IgD-negative memory B cell (primary cell): ENCODE data around the gene SHROOM2. TPM values are rescaled to one million over a fixed set of nuclear protein-coding genes. Genes with fewer than 3 reads are reported as not detected.
A peak's percentile ranks its signal among the peaks of the same experiment; 100 is the strongest.
"Not testable (repeated sequence)": the region's sequence is repeated elsewhere in the genome, so short reads cannot be mapped to it uniquely, and the experiment has no call there.

Experiments
- H3K27ac Mint-ChIP-seq, 3 donors: one replicate each; pipeline ENCODE4 v1.8.0; 2020 to 2022; ENCODE audit warnings: mild to moderate bottlenecking in 3 of 3, mixed read lengths in 3 of 3, moderate library complexity in 1 of 3
- H3K27me3 Mint-ChIP-seq: one replicate; pipeline ENCODE4 v1.8.0; 2021; ENCODE audit warnings: mixed read lengths
- H3K36me3 Mint-ChIP-seq: one replicate; pipeline ENCODE4 v1.8.0; 2020; ENCODE audit warnings: mild to moderate bottlenecking, mixed read lengths
- H3K4me1 Mint-ChIP-seq, 3 donors: one replicate each; pipeline ENCODE4 v1.8.0; 2020 to 2022; ENCODE audit warnings: mixed read lengths in 3 of 3, mild to moderate bottlenecking in 1 of 3
- H3K4me3 Mint-ChIP-seq, 4 donors: one replicate each; pipeline ENCODE4 v1.8.0; 2020 to 2022; ENCODE audit warnings: mild to moderate bottlenecking in 4 of 4, mixed read lengths in 4 of 4, moderate library complexity in 3 of 4
- H3K9me3 Mint-ChIP-seq, 3 donors: one replicate each; pipeline ENCODE4 v1.8.0; 2020 to 2021; ENCODE audit warnings: mixed read lengths in 3 of 3, mild to moderate bottlenecking in 1 of 3
- polyA plus RNA-seq: library from polyadenylated mRNA; unstranded; fragments of 300-500 nt; fragmentation: Illumina TruSeq; gene quantifications from one replicate; pipeline ENCODE4 v1.2.3, GENCODE V29; 2021

Gene SHROOM2
- polyA plus RNA-seq, 1 donor from 2014 or later: not detected

- Mint-ChIP-seq H3K4me3 (peak overlapping the region in 1 of 4 donors; percentile 45), H3K27me3 (no peaks in the 10 kb centered on the region), H3K4me1 (no peaks in the 10 kb centered on the region), H3K9me3 (peaks cover 9 to 10% (median 9%) of the 10 kb centered on the region in 3 donors), H3K36me3 (no peaks in the 10 kb centered on the region), H3K27ac (no peak overlapping the region)
Observed at GRCh38 chrX:9802737-9803136, 16.5 kb downstream of the SHROOM2 start.

DNA sequence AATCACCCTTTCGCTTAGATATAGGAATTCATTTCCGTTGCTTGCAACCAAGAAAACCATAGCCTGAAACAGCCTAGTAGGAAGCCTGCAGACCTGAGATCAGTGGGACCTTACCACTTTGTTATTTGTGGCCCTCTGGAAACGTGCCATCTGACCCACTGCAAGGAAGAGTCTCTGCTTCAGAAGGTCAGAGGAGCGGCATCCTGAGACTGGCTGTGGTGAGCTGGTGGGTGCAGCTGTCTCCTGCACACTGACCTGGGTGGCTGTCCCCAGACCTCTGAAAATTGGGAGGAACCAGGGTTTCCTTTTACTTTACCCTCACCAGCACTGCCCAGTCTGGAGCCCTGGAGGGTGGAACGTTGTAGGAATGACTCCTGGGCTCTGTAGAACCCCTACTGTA lies 18.2 kb downstream of the SHROOM2 start:
- Mint-ChIP-seq H3K36me3 (no peaks in the 10 kb centered on the region), H3K9me3 (peaks cover 8 to 10% (median 9%) of the 10 kb centered on the region in 3 donors), H3K4me1 (no peaks in the 10 kb centered on the region), H3K27me3 (no peaks in the 10 kb centered on the region), H3K4me3 (no peak overlapping the region), H3K27ac (no peak overlapping the region)

DNA sequence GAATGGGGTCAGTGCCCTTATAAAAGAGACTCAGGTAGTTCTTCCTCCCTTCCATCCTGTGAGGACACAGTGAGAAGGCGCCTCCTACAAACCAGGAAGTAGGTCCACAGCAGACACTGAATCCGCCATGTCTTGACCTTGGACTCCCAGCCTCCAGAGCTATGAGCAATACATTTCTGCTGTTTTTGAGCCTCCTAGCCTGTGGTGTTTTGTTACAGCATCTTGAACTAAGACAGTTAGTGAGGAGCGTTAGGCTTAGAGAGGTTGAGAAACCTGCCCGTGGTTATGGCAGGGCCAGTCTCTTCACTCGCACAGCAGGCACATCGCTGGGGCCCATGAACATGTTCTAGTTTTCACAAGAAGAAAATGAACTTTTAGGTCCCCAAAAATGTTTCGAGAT lies 19.7 kb downstream of the SHROOM2 start:
- peaks cover under 1 to 2% (median under 1%) of the 10 kb centered on the region in 3 donors for H3K9me3 Mint-ChIP-seq
- no peak overlapping the region for H3K4me3 Mint-ChIP-seq
- H3K27ac Mint-ChIP-seq: no peak overlapping the region
- no peaks in the 10 kb centered on the region for H3K36me3 Mint-ChIP-seq
- H3K27me3 Mint-ChIP-seq: no peaks in the 10 kb centered on the region
- no peaks in the 10 kb centered on the region for H3K4me1 Mint-ChIP-seq

GRCh38 chrX:9807355-9808182 lies 21.3 kb downstream of the SHROOM2 start:
- H3K9me3 Mint-ChIP-seq: peaks cover 0 to 2% (median 0%) of the 10 kb centered on the region in 3 donors
- no peak overlapping the region for H3K4me3 Mint-ChIP-seq
- no peaks in the 10 kb centered on the region for H3K36me3 Mint-ChIP-seq
- H3K4me1 Mint-ChIP-seq: no peaks in the 10 kb centered on the region
- peaks cover 2% of the 10 kb centered on the region for H3K27me3 Mint-ChIP-seq
- H3K27ac Mint-ChIP-seq: no peak overlapping the region

GRCh38 chrX:9809876-9810275 lies 23.6 kb downstream of the SHROOM2 start:
- H3K9me3 Mint-ChIP-seq, H3K4me1 Mint-ChIP-seq, H3K4me3 Mint-ChIP-seq, H3K27ac Mint-ChIP-seq, H3K36me3 Mint-ChIP-seq, H3K27me3 Mint-ChIP-seq: not testable (repeated sequence)

- not testable (repeated sequence) for H3K36me3 Mint-ChIP-seq, H3K9me3 Mint-ChIP-seq, H3K4me3 Mint-ChIP-seq, H3K27ac Mint-ChIP-seq, H3K4me1 Mint-ChIP-seq, H3K27me3 Mint-ChIP-seq
Observed at GRCh38 chrX:9811086-9811485, 24.9 kb downstream of the SHROOM2 start.

GRCh38 chrX:9816084-9816700 lies 30.0 kb downstream of the SHROOM2 start:
- H3K4me3 Mint-ChIP-seq: no peak overlapping the region
- H3K27ac Mint-ChIP-seq: no peak overlapping the region
- peaks cover 10% of the 10 kb centered on the region for H3K27me3 Mint-ChIP-seq
- H3K9me3 Mint-ChIP-seq: peaks cover 0 to 2% (median 2%) of the 10 kb centered on the region in 3 donors
- H3K36me3 Mint-ChIP-seq: no peaks in the 10 kb centered on the region
- no peaks in the 10 kb centered on the region for H3K4me1 Mint-ChIP-seq

DNA sequence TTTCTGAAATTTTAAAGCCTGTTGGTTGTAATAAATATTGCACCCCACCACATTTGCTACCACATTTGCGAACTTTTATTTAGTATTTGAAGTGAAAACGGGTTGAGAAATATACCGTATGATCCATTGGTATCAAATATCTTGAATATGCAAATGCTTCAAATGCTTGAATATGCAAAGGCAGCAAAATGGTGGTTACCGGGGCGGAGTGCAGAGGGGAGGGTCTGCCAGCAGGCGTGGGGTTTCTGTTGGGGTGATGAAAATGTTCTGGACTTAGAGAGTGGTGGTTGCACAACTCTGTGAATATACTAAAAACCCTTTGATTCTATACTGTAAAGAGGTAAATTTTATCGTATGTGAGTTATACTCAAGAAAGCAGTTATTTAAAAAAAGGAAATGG lies 35.3 kb downstream of the SHROOM2 start:
- H3K27me3 Mint-ChIP-seq: peaks cover 9% of the 10 kb centered on the region
- H3K27ac Mint-ChIP-seq: no peak overlapping the region
- H3K36me3 Mint-ChIP-seq: peaks cover 3% of the 10 kb centered on the region
- no peak overlapping the region for H3K4me3 Mint-ChIP-seq
- peaks cover 0 to 2% (median 2%) of the 10 kb centered on the region in 3 donors for H3K9me3 Mint-ChIP-seq
- H3K4me1 Mint-ChIP-seq: no peaks in the 10 kb centered on the region

DNA sequence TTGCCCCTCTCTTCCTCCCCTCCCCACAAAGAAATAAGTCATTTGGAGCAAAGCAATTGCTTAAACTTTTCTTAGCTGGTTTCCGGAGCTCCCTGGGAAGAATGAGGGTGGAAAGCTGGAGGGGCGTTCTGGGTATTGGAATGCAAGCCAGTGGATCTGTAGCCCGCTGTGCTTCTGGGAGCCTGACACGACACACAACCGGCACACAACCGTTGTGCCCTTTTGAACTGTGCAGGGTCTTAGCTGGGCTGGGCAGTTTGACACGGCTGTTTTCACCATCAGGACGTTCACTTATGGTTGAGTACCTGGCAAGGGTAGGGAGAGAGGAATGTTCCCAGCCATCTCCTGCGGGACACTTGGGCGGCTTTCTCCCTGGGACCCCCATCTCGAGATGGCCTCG lies 38.3 kb downstream of the SHROOM2 start:
- H3K27ac Mint-ChIP-seq: no peak overlapping the region

DNA sequence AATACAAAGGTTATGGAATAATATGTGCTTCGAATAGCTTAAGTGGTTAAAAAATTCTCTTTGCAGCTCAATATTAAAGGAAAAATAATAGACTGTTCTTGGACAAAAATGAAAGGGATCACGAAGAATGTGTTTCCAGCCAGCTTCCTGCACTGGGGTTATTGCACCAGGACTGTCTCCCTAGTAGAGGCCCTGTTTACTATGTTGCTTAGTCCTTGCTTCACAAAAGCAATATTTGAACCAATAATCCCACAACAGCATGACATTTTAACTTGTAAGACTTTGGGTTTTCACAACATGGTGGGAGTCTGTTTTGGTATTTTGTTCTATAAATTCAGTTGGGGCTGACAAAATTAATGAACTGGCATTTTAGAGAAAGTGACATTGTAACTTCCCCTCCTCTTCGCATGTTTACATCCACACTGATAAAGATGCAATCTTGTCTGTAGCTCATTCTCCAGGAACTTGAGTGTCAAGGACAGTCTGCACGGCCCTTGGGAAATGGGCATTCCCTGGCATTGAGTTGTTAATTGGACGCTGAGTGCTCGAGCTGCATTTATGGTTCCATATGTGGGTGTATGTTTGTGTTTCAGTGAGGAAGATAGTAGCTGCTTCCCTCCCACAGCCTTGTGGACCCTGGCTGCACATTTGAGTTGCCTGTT lies 39.0 kb downstream of the SHROOM2 start:
- Mint-ChIP-seq H3K4me3 (no peak overlapping the region), H3K36me3 (peaks cover 3% of the 10 kb centered on the region), H3K27ac (peak overlapping the region in 1 of 3 donors; percentile 23), H3K27me3 (peaks cover 6% of the 10 kb centered on the region), H3K4me1 (peaks cover 0 to 3% (median 0%) of the 10 kb centered on the region in 3 donors), H3K9me3 (peaks cover 0 to 6% (median 0%) of the 10 kb centered on the region in 3 donors)

More for the DNA sequence above, 38.3 kb downstream of the SHROOM2 start:
- H3K4me1 Mint-ChIP-seq: no peaks in the 10 kb centered on the region
- H3K27me3 Mint-ChIP-seq: peaks cover 6% of the 10 kb centered on the region
- no peak overlapping the region for H3K4me3 Mint-ChIP-seq
- H3K9me3 Mint-ChIP-seq: peaks cover 0 to 6% (median 0%) of the 10 kb centered on the region in 3 donors
- peaks cover 3% of the 10 kb centered on the region for H3K36me3 Mint-ChIP-seq

GRCh38 chrX:9825966-9826365 lies 39.7 kb downstream of the SHROOM2 start:
- no peak overlapping the region for H3K27ac Mint-ChIP-seq
- H3K4me1 Mint-ChIP-seq: peaks cover 0 to 3% (median 2%) of the 10 kb centered on the region in 3 donors
- H3K9me3 Mint-ChIP-seq: peaks cover 0 to 8% (median 0%) of the 10 kb centered on the region in 3 donors
- peaks cover 3% of the 10 kb centered on the region for H3K36me3 Mint-ChIP-seq
- H3K27me3 Mint-ChIP-seq: peaks cover 8% of the 10 kb centered on the region
- H3K4me3 Mint-ChIP-seq: no peak overlapping the region

GRCh38 chrX:9829308-9830267 lies 43.4 kb downstream of the SHROOM2 start:
- Mint-ChIP-seq H3K9me3 (peaks cover 0 to 16% (median 2%) of the 10 kb centered on the region in 3 donors), H3K36me3 (peaks cover 3% of the 10 kb centered on the region), H3K4me1 (peaks cover 6 to 12% (median 12%) of the 10 kb centered on the region in 3 donors), H3K4me3 (no peak overlapping the region), H3K27ac (no peak overlapping the region), H3K27me3 (peaks cover 10% of the 10 kb centered on the region)

DNA sequence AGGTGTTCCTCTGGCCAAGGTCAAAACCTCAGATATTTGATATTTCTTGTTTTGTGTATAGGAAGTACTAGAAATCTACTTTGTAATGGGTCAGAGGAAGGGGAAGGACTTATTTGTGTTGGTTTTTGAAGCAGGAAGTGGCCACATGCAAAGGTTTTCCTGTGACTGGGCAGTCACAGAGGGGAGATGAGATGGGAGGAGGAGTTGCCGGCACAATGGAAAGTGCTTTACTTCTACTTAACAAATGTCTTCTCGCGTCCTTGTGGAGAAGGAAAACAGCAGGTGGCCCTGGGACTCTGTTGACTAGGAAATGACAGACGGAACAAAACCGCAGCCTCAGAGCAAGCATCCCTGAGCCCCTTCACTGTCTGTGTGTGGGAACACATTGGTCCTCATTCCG lies 46.6 kb downstream of the SHROOM2 start:
- Mint-ChIP-seq H3K27me3 (peaks cover 7% of the 10 kb centered on the region), H3K27ac (no peak overlapping the region), H3K36me3 (no peaks in the 10 kb centered on the region), H3K4me1 (peaks cover 6 to 12% (median 12%) of the 10 kb centered on the region in 3 donors), H3K4me3 (peak overlapping the region in 2 of 4 donors; percentile 21 to 80), H3K9me3 (peaks cover 0 to 13% (median 2%) of the 10 kb centered on the region in 3 donors)

DNA sequence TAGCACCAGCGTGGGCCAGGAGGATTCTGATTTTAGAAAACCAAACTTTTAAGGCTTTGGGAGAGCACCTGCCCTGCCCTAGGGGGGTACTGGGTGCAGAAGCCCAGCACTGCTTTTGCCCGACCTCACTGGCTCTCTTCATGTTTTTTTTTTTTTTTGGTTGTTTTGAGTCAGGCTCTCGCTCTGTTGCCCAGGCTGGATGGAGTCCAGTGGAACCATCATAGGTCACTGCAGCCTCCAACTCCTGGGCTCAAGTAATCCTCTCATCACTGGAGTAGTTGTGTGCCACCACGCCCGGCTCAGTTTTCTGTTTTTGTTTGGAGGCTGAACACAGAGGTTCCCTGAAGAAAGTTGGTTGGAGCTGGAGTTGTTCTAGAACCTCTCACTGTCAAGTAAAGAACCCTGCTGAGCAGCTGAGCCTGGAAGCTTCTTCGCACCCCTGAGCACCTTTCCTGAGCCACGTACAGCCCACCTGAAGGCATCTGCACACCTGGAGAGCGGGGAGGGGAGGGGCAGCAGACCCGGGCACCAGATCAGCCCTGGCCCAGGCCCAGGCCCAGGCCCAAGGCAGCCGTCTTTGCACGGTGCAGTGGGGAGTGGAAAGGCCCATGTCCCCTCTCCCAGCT lies 49.5 kb downstream of the SHROOM2 start:
- Mint-ChIP-seq H3K27me3 (peaks cover 7% of the 10 kb centered on the region), H3K9me3 (peaks cover 0 to 11% (median 2%) of the 10 kb centered on the region in 3 donors), H3K27ac (no peak overlapping the region), H3K4me3 (peak overlapping the region in 1 of 4 donors; percentile 45), H3K4me1 (peaks cover 6 to 12% (median 9%) of the 10 kb centered on the region in 3 donors), H3K36me3 (no peaks in the 10 kb centered on the region)
